HEK293 (cell line): Measurements from ENCODE around the gene C6orf136.

Experiments
- BCL11A ChIP-seq: fragments of 450-650 bp; formaldehyde crosslinking; IDR thresholded peaks from 2 replicates; pipeline ENCODE4 v1.5.1; 2016; ENCODE audit warnings: low read depth, missing biosample characterization, missing genetic modification characterization
- BCL6B ChIP-seq: fragments of 450-650 bp; formaldehyde crosslinking; IDR thresholded peaks from 2 replicates; pipeline ENCODE4 v1.5.1; 2017; ENCODE audit warnings: missing biosample characterization, missing genetic modification characterization
- OVOL3 ChIP-seq: fragments of 450-650 bp; formaldehyde crosslinking; IDR thresholded peaks from 2 replicates; pipeline ENCODE4 v1.5.1; 2016; ENCODE audit warnings: missing biosample characterization, missing genetic modification characterization
- PRDM6 ChIP-seq: fragments of 450-650 bp; formaldehyde crosslinking; IDR thresholded peaks from 2 replicates; pipeline ENCODE4 v1.5.1; 2017; ENCODE audit warnings: missing biosample characterization, missing genetic modification characterization
- SCRT1 ChIP-seq: fragments of 450-650 bp; formaldehyde crosslinking; IDR thresholded peaks from 2 replicates; pipeline ENCODE4 v1.5.1; 2016; ENCODE audit warnings: missing biosample characterization, missing genetic modification characterization, borderline replicate concordance
- ZBTB10 ChIP-seq: fragments of 450-650 bp; formaldehyde crosslinking; IDR thresholded peaks from 2 replicates; pipeline ENCODE4 v1.5.1; 2016; ENCODE audit warnings: missing biosample characterization, missing genetic modification characterization
- ZBTB17 ChIP-seq: fragments of 450-650 bp; formaldehyde crosslinking; IDR thresholded peaks from 2 replicates; pipeline ENCODE4 v1.5.1; 2016; ENCODE audit warnings: missing biosample characterization, missing genetic modification characterization
- ZFHX2 ChIP-seq: fragments of 450-650 bp; formaldehyde crosslinking; conservative IDR thresholded peaks from 2 replicates; pipeline ENCODE4 v1.5.1; 2016; ENCODE audit warnings: missing biosample characterization, missing genetic modification characterization
- ZFP37 ChIP-seq: fragments of 450-650 bp; formaldehyde crosslinking; IDR thresholded peaks from 2 replicates; pipeline ENCODE4 v1.5.1; 2016; ENCODE audit warnings: missing biosample characterization, missing genetic modification characterization
- ZIC2 ChIP-seq: fragments of 450-650 bp; formaldehyde crosslinking; IDR thresholded peaks from 2 replicates; pipeline ENCODE4 v1.5.1; 2016; ENCODE audit warnings: missing biosample characterization, missing genetic modification characterization
- ZNF133 ChIP-seq: fragments of 450-650 bp; formaldehyde crosslinking; IDR thresholded peaks from 2 replicates; pipeline ENCODE4 v1.5.1; 2016; ENCODE audit warnings: missing biosample characterization, missing genetic modification characterization
- ZNF175 ChIP-seq: fragments of 450-650 bp; formaldehyde crosslinking; IDR thresholded peaks from 2 replicates; pipeline ENCODE4 v1.5.1; 2016; ENCODE audit warnings: missing biosample characterization, missing genetic modification characterization
- ZNF266 ChIP-seq: fragments of 450-650 bp; formaldehyde crosslinking; IDR thresholded peaks from 2 replicates; pipeline ENCODE4 v1.5.1; 2016; ENCODE audit warnings: missing biosample characterization, missing genetic modification characterization, low read depth
- ZNF280D ChIP-seq: fragments of 450-650 bp; formaldehyde crosslinking; IDR thresholded peaks from 2 replicates; pipeline ENCODE4 v1.5.1; 2016; ENCODE audit warnings: missing biosample characterization, missing genetic modification characterization
- ZNF302 ChIP-seq: fragments of 450-650 bp; formaldehyde crosslinking; IDR thresholded peaks from 2 replicates; pipeline ENCODE4 v1.5.1; 2016; ENCODE audit warnings: missing biosample characterization, missing genetic modification characterization, low read depth
- ZNF362 ChIP-seq: fragments of 450-650 bp; formaldehyde crosslinking; IDR thresholded peaks from 2 replicates; pipeline ENCODE4 v1.5.1; 2016; ENCODE audit warnings: missing biosample characterization, missing genetic modification characterization
- ZNF473 ChIP-seq: fragments of 450-650 bp; formaldehyde crosslinking; IDR thresholded peaks from 2 replicates; pipeline ENCODE4 v1.5.1; 2017; ENCODE audit warnings: missing biosample characterization, missing genetic modification characterization
- ZNF48 ChIP-seq: fragments of 450-650 bp; formaldehyde crosslinking; IDR thresholded peaks from 2 replicates; pipeline ENCODE4 v1.5.1; 2016; ENCODE audit warnings: missing biosample characterization, missing genetic modification characterization
- ZNF513 ChIP-seq: fragments of 450-650 bp; IDR thresholded peaks from 2 replicates; pipeline ENCODE4 v1.5.1; 2018; ENCODE audit warnings: missing biosample characterization, missing genetic modification characterization
- ZNF514 ChIP-seq: fragments of 450-650 bp; formaldehyde crosslinking; IDR thresholded peaks from 2 replicates; pipeline ENCODE4 v1.5.1; 2016; ENCODE audit warnings: missing biosample characterization, missing genetic modification characterization
- ZNF549 ChIP-seq: fragments of 450-650 bp; IDR thresholded peaks from 2 replicates; pipeline ENCODE4 v1.5.1; 2018; ENCODE audit warnings: missing biosample characterization, missing genetic modification characterization, mild to moderate bottlenecking, inconsistent platforms, moderate library complexity
- ZNF600 ChIP-seq: fragments of 450-650 bp; formaldehyde crosslinking; IDR thresholded peaks from 2 replicates; pipeline ENCODE4 v1.5.1; 2016; ENCODE audit warnings: missing biosample characterization, missing genetic modification characterization
- ZNF645 ChIP-seq: fragments of 450-650 bp; formaldehyde crosslinking; IDR thresholded peaks from 2 replicates; pipeline ENCODE4; 2016; ENCODE audit warnings: missing biosample characterization, missing genetic modification characterization
- ZNF654 ChIP-seq: fragments of 450-650 bp; formaldehyde crosslinking; IDR thresholded peaks from 2 replicates; pipeline ENCODE4 v1.5.1; 2016; ENCODE audit warnings: low read depth, missing biosample characterization, missing genetic modification characterization
- ZSCAN16 ChIP-seq: fragments of 450-650 bp; formaldehyde crosslinking; IDR thresholded peaks from 2 replicates; pipeline ENCODE4 v1.5.1; 2016; ENCODE audit warnings: missing biosample characterization, missing genetic modification characterization

C6orf136 gene

GRCh38 chr6:30647242-30648116 is 546 bp downstream of the C6orf136 start (continued):
- TF ChIP-seq BCL6B (no peak), OVOL3 (tag by site-specific recombination) (peak; percentile 62; the same call in 1 of the 2 replicates), PRDM6 (no peak), ZNF175 (tag by site-specific recombination) (no peak), ZNF473 (tag by site-specific recombination) (no peak), ZNF654 (tag by site-specific recombination) (no peak), ZSCAN16 (tag by site-specific recombination) (no peak; the same call in 1 of the 2 replicates), ZNF600 (peak; percentile 97), ZNF513 (tag by site-specific recombination) (no peak), ZFHX2 (tag by site-specific recombination) (peak; percentile 86), BCL11A (tag by site-specific recombination) (0 out of 2 replicates have a peak, but pooled peaks have one; percentile 15), ZNF133 (tag by site-specific recombination) (no peak), ZNF549 (tag by site-specific recombination) (no peak), ZNF302 (tag by site-specific recombination) (no peak), ZNF645 (tag by site-specific recombination) (0 out of 2 replicates have a peak, but pooled peaks have one; percentile 31), ZBTB10 (tag by site-specific recombination) (peak; percentile 50; the same call in 1 of the 2 replicates), ZNF514 (tag by site-specific recombination) (no peak), ZNF280D (tag by site-specific recombination) (no peak), SCRT1 (no peak; the same call in 1 of the 2 replicates), ZNF266 (tag by site-specific recombination) (no peak), ZNF48 (tag by site-specific recombination) (no peak), ZNF362 (tag by site-specific recombination) (no peak), ZIC2 (tag by site-specific recombination) (peak; percentile 76), ZFP37 (tag by site-specific recombination) (peak; percentile 89), ZBTB17 (tag by site-specific recombination) (peak; percentile 67)
